NCI-H446 treated with DMSO at 0.1 percent for 48 hours (cell line): ENCODE results near the gene CNTNAP2.

Experiments used
- DNase-seq: peaks from one replicate; lab custom pipeline; 2025; lab: John Stamatoyannopoulos, UW

Gene CNTNAP2

DNA sequence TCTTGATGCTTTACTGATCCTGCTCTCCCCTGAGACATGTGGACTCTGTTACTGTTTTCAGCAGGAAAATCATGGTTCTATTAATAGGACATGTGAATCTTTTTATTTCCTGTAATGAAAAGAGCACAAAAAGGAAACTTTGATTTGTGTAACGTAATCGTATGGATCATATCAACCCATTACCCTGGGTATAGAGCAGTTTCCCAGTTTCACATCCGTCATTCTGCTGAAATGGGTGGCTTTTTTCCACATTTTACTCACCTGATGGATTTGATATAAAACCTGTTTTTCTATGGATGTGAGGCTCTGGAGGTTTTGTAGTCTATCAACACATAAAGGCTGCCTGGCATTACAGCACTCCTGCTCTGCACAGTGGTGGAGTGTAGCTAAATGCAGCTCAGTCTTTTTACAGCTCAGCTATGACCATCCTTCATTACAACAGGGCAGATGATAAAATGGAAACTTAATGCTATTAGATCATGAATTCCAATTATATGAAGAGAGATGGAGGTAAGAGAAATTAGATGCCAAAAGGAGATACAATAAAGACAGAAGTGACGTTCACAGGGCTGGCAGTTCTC, 1987.6 kb downstream of the CNTNAP2 start:
- DNase-seq = no peak

DNA sequence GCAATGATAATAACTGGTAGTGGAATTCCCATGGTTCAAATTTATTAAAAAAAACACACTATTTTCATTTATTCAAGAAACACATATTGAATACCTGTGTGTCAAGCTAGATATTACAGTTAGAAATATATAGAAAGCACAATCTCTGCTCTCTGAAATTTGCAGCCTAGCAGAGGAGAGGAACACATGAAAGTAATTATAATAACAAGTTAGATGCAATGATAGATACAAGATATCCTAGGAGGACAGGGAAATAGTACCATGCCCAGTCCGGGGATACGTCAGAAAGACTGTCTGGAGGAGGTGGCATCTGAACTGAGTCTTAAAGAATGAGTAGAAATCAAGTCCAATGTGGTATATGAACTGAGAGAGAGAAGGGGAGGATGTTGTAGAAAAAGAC, 1988.3 kb downstream of the CNTNAP2 start:
- DNase-seq = no peak

DNA sequence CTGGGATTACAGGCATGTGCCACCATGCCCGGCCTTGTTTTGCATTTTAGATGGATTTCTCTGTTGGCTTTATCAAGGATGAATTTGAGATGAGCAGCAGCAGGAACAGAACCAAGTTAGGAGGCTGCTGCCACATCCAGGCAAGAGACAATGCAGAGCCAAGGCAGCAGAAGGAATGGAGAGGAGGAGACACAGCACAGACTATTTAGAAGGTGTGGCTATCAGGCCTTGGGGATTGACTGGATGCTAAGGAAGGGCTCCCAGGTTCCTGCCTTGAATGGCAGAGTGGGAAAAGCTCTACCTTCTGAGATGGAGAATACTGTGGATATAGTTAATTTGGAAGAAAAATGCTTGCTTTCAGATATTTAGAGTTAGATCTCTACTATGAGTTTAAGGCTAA, 1989.3 kb downstream of the CNTNAP2 start:
- DNase-seq = no peak

DNA sequence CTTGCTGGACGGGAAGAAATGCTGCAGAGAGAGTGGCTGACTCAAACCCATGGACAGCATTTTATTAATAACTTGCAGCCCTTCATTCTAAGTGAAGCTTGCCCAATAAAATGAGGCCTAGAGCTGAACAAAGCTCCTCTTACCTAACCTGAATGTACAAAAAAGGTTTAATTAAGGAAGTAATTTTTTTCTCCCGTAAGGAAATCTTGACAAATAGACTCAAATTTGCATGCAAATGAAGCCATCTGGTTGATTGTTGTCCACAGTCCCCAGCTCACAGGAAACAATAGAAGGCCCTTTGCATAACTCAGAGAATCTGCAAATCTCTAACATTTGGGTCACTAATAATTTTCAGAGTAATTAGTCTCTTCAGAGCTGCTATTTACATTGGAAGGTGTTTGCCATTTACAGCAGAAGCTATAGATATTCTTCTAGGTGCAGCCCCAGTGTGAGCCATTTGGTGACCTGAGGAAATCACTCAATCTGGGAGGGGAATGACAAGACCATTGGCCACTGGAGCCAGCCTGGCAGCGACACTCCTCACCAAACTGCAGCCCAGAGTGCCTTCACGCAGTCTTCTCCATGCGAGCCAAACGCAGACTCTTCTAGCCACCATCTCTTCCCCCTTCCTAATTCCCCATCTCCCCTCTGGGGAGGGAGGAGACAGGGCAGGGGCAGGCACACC, 1991.0 kb downstream of the CNTNAP2 start:
- DNase-seq = no peak

DNA sequence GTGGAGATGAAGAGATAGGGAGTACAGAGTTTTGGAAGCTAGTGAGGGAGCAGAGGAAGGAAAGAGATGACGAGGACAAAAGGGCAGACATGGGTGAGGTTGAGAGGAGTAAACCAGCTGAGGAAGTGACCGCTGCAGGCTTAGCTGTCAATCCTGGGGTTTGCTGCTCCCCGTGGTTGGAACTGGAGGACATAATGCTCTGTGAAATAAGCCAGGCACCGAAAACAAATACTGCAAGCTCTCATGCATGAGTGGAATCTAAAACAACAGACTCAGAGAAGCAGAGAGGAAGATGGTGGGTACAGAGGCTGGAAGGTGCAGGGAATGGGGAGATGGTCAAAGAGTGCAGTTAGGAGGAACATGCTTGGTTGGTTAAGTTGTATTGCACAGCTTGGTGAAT, 1991.8 kb downstream of the CNTNAP2 start:
- no peak for DNase-seq

DNA sequence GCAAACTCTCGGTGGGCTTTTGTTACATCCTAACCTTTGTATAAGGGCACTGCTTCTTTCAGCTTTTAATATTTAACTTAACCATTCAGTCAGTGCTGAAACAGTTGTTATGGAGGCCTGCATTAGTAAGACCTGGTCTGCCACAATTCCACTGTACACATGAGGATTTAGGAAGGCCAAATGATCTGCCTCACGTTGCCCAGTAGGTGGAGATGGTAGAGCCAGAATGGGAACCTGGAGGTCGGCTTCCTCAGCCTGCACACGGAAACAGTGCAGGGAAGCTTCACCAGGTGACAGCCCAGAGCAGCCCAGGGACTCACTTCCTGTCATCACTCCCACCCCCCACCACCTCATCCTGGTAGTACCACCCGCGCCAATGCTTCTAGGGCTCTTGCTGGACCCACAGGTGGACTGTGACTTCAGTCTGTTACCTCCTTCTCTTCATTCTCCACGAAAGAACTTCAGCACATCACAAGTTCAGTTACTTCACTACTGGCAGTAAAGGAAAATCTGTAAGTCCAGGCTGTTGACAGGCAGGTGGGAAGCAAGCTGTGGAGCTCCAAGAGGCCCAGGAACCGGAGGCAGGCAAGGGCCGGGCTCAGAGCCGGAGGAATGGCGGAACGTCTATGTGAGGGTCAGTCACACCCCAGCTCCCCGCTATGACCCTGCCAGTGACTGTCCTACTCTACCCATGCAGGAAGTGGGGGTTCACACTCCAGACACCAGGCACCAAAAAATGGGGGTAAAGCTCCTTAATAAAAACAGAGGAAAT, 1993.7 kb downstream of the CNTNAP2 start:
- DNase-seq = no peak

DNA sequence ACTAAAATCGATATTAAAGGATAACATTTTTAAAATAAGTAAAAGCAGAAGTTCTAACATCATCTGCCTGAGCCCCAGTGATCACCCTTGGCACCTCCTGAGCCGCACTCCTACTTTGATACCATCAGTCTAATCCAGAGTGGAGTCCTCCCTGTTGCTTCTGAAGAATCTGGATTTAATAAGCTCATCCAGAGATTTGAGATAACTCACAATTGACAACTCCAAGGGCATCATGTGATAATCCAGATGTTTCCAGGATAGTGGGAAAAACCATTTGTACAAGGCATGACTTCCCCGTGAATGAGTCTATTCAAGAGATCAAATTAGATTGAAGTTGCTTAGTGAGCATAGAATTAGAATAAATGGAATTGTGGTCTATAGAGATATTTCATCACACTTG, 1998.2 kb downstream of the CNTNAP2 start:
- no peak for DNase-seq

DNA sequence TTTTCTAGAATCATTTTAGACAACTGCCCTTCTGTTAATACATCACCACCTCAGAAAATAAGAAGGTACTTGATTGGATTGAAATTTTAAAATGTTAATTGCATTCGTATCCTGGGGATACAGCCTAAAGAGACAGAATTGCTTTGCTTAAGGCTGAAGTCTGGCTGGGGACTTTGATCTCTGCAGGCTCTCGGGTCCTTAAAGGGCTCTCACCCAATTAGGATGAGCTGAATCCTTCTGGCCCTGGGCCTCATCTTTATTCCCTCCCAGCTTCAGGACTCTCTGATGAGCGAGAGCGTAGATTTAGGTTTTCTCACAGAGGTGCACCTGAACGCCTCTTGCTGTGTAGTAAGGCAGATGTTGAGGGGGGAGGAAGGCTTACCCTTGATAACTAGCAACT, 1998.7 kb downstream of the CNTNAP2 start:
- no peak for DNase-seq

GRCh38 chr7:148116195-148116594, 1999.6 kb downstream of the CNTNAP2 start:
- no peak for DNase-seq

- no peak for DNase-seq
Observed at GRCh38 chr7:148116829-148117403, 2000.3 kb downstream of the CNTNAP2 start.

DNA sequence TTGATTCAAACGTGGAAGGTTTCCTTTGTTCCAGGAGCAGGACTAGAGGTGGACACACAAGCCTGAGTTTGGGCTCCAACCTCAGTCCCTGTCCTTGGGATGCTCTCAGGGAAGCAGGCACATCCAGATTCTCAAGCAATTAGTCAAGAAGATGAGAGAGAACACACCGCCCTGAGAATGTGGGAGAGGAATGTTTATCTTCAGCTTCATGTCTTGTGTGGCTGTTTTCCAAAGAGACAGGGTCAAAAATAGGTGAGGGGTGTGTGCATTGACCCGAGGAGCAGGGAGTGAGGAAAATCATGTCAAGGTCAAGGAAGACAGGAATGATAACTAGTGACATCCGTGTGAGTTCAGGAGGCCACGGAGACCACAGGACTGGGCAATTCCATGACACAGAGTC, 2001.8 kb downstream of the CNTNAP2 start:
- DNase-seq = no peak

GRCh38 chr7:148121401-148121800, 2004.8 kb downstream of the CNTNAP2 start:
- DNase-seq = no peak

DNA sequence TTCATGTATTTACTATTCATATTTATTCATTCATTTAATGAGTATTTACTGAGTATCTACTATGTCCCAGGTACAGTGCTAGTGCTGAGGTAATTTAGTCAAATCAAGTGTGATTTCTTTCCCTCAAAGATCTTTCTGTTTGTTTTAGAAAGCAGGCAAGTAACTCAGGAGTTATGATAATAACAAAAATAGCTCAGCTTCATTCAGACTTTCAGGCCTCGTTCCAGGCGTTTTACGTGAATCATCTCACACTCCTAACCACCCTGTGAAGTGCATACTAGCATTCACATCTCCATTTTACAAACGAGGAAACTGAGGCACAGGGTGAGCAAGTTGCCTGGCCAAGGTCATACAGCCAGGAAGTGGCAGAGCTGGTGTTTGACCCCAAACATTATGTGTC, 2005.2 kb downstream of the CNTNAP2 start:
- DNase-seq = no peak

DNA sequence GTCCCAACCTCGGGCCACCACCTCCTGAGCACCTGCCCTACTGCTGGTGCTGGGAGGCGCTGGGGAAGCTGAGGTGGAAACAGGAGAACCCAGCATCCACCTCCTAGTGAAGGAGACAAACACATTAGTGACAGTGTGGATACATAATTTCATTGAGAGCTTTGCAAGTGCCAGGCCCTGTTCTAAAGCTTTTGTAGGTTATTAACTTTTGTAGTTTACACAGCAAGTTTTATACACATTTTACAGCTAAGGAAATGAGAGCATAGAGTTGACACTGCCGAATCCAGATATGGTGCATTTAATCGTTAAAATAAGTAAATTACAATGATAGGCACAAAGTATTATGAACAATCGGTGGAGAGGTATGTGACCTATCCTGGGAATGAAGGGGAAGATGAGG, 2007.9 kb downstream of the CNTNAP2 start:
- no peak for DNase-seq

- no peak for DNase-seq
Observed at GRCh38 chr7:148127374-148127773, 2010.8 kb downstream of the CNTNAP2 start.

GRCh38 chr7:148129023-148129422, 2012.4 kb downstream of the CNTNAP2 start:
- no peak for DNase-seq

DNA sequence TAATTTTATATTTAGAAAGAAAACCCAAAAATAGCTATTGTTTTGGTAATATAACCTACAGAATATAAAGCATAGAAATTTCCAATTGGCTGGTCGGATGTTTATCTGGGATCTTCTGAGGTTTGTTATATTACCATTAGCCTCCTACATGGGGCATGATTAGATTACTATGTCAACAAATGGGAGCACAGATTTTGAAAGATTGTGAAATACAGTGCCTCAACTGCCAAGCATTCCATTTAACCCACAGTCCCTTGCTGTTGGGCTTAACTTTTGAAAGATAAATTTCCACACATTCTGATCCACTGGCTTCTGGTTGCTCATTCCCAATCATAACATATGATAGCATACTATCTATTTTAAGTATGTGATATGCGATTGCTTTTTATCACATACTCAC, 2018.5 kb downstream of the CNTNAP2 start:
- no peak for DNase-seq

DNA sequence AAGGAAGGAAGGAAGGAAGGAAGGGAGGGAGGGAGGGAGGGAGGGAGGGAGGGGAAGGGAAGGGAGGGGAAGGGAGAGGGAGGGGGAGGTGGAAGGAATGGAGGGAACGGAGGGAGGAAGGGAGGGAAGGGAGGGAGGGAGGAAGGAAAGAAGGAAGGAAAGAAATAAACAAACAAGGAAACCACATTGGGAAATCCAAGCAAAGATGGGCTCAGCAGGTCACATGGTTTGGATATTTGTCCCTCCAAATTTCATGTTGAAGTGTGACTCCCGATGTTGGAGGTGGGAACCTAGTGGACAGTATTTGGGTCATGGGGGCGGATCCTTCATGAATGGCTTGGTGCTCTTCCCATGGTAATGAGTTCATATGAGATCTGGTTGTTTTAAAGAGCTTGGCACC, 2019.4 kb downstream of the CNTNAP2 start:
- DNase-seq = no peak

DNA sequence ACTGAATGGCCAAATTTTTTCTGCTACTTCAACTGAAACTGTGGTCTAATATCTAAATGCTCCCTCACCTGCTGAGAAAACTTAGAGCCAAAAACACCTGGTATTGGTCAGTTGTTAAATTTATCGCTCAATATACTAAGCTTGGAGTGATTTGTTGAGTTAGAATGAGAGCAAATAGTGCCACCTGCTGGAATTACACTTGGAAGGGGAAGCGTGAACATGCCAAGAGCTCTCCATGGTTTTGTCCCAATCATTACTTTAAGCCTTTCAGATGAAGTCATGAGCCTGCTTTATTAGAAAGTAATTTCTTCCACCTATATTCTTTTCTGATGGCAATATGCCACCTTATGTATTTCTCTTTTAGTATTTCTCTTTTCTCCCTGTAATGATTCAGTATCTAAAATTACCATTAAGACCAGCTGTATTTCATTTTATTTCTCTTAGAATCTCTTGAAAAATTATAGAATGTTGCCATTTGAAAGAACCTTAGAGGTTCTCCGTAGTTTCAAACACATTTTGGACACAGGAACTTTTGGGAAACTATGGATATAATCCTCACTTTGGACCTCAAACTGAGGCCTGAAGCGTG, 2026.2 kb downstream of the CNTNAP2 start:
- DNase-seq = peak; percentile 35

DNA sequence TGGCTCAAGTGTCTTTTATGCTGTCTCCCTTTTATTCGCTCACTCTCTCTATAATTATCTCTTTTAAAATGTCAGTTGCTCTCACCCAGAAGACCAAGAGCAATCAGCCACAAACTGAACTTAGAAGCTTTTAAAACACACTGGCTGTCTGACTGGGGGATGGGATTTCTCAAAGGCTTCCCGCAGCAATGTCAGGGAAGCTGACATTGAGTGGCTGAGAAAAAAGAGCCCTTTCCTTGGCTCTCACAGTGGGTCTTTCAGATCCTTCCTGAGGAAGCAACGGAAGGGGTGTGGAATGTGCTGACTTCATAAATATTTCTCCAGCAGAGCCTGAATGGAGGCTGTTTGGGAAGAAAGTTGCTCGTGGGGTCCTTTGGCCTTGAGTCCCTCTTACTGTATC, 2028.2 kb downstream of the CNTNAP2 start:
- no peak for DNase-seq

DNA sequence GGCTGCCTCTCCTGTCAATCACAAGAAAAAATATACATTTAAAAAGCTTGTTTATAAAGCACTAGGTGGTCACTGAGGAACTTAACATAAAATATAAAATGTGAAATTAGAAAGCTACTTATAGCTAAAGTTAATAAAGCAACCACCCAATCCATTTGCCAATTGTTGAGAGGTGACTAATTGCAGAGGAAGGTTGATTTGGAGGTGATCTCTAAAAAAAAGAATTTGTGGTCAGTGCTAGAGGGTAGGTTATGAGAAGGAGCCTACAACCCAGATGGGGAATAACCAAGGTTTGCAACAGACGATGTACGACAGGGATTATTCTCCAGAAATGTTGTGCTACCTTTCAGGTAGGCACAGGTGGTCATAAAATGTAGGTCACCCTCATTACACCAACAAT, 2029.7 kb downstream of the CNTNAP2 start:
- no peak for DNase-seq

DNA sequence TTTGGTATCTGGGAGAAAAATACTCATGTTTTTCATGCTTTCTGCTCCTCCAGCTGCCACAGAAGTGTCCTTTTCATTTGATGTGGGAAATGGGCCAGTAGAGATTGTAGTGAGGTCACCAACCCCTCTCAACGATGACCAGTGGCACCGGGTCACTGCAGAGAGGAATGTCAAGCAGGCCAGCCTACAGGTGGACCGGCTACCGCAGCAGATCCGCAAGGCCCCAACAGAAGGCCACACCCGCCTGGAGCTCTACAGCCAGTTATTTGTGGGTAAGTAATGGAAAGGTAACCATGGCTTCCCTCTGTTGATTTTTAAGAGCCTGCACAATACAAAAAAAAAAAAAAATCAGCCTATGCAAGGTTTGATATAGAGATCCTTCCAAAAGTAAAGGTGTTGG, 2030.8 kb downstream of the CNTNAP2 start:
- no peak for DNase-seq

GRCh38 chr7:148148456-148148855, 2031.9 kb downstream of the CNTNAP2 start:
- DNase-seq = no peak
